OCI-LY7 (cell line): ENCODE data around the gene STAT5A.

Experiments
- CTCF ChIP-seq: fragments of 200-600 bp; sonication (generic); conservative IDR thresholded peaks from 2 replicates; pipeline ENCODE4 v1.5.1; 2014; ENCODE audit warnings: mild to moderate bottlenecking, antibody characterized with exemption, low read length, moderate library complexity, mixed read lengths
- EZH2phosphoT487 ChIP-seq: fragments of 200-600 bp; sonication (generic); IDR thresholded peaks from 2 replicates; pipeline ENCODE4 v1.6.1; 2018; ENCODE audit warnings: low read depth, borderline replicate concordance, mild to moderate bottlenecking, mixed run types, antibody characterized with exemption, low read length, moderate library complexity, mixed read lengths

DNA sequence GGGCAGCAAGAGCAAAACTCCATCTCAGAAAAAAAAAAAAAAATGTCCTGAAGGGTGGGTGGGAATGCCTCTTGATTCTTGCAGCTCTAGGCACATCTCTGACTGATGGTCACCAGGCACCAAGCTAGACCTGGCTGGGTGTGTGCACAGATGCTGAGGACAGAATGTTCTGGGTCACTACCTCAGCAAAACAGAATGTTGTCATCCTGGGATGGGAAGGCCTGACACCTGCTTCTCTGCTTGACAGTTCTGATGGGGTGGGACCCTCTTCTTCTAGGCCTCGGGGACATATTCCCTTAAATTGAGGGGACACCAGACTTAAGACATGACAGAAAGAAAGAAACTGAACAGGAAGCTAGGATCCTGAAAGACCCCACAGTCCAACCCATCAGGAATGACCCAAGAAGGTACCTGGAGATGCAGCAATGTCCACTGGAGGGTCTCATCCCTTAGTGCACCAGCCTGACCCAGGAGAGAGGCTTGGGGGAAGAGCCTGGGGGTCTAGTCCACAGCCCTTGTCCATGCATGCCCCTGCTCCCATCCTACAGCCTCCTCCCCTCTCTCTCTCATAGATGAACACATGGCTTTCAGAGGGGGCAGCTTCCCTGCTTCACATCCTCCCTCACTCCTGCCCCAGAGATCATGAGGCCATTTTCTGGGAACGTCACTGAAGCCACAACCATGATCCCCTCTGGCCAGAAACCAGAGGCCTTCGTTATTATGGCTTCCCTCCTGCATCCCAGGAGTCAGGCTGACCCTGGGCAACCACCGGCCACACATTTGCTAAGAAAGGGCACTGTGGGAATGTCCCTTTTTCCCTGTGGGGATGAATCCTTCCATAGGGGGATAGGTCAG, 8.3 kb upstream of the STAT5A start:
- no peak for TF ChIP-seq CTCF
- no peak for TF ChIP-seq EZH2phosphoT487
